ENCODE results near the gene ZBTB21.

DNA sequence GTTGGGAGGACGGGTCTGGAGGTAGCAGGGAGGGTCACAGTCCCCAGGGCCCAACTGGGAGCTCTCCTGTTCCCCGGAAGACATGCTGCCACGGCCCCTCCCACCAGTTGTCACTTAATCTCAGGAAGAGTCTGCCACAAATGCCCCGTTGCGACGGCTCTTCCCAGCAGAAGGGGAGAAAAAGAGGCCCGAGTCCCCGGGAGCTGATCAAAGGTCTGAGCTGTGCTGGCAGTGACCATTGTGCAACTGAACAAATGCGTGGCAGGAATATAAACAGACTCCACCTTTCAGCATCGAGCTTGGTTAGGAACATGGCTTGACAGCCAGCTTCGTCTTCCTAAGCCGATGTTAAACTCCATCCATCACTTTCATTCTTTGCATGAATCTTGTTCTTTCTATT, 27.8 kb upstream of the ZBTB21 start:
- TF ChIP-seq ZFP30 (CRISPR knock-in tag; IDR thresholded peaks at IDR 0.05) (no peak), GLIS3 (CRISPR knock-in tag; IDR thresholded peaks at IDR 0.05) (no peak), BACH2 (CRISPR knock-in tag; IDR thresholded peaks at IDR 0.05; ENCODE audit: borderline replicate concordance) (no peak), RARB (CRISPR knock-in tag; IDR thresholded peaks at IDR 0.05) (no peak), OSR1 (CRISPR knock-in tag; IDR thresholded peaks at IDR 0.05) (no peak), ZFP3 (CRISPR knock-in tag; IDR thresholded peaks at IDR 0.05) (no peak), ISL1 (CRISPR knock-in tag; IDR thresholded peaks at IDR 0.05) (no peak), ZC3H10 (CRISPR knock-in tag; IDR thresholded peaks at IDR 0.05) (no peak), ESRRG (CRISPR knock-in tag; IDR thresholded peaks at IDR 0.05) (no peak), TCF4 (CRISPR knock-in tag; IDR thresholded peaks at IDR 0.05; ENCODE audit: borderline replicate concordance) (no peak)
- TF ChIP-seq, protein P1, sequence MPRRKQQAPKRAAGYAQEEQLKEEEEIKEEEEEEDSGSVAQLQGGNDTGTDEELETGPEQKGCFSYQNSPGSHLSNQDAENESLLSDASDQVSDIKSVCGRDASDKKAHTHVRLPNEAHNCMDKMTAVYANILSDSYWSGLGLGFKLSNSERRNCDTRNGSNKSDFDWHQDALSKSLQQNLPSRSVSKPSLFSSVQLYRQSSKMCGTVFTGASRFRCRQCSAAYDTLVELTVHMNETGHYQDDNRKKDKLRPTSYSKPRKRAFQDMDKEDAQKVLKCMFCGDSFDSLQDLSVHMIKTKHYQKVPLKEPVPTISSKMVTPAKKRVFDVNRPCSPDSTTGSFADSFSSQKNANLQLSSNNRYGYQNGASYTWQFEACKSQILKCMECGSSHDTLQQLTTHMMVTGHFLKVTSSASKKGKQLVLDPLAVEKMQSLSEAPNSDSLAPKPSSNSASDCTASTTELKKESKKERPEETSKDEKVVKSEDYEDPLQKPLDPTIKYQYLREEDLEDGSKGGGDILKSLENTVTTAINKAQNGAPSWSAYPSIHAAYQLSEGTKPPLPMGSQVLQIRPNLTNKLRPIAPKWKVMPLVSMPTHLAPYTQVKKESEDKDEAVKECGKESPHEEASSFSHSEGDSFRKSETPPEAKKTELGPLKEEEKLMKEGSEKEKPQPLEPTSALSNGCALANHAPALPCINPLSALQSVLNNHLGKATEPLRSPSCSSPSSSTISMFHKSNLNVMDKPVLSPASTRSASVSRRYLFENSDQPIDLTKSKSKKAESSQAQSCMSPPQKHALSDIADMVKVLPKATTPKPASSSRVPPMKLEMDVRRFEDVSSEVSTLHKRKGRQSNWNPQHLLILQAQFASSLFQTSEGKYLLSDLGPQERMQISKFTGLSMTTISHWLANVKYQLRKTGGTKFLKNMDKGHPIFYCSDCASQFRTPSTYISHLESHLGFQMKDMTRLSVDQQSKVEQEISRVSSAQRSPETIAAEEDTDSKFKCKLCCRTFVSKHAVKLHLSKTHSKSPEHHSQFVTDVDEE (CRISPR knock-in tag; IDR thresholded peaks at IDR 0.05), result no peak
- TF ChIP-seq, protein P2, sequence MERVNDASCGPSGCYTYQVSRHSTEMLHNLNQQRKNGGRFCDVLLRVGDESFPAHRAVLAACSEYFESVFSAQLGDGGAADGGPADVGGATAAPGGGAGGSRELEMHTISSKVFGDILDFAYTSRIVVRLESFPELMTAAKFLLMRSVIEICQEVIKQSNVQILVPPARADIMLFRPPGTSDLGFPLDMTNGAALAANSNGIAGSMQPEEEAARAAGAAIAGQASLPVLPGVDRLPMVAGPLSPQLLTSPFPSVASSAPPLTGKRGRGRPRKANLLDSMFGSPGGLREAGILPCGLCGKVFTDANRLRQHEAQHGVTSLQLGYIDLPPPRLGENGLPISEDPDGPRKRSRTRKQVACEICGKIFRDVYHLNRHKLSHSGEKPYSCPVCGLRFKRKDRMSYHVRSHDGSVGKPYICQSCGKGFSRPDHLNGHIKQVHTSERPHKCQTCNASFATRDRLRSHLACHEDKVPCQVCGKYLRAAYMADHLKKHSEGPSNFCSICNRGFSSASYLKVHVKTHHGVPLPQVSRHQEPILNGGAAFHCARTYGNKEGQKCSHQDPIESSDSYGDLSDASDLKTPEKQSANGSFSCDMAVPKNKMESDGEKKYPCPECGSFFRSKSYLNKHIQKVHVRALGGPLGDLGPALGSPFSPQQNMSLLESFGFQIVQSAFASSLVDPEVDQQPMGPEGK (CRISPR knock-in tag; IDR thresholded peaks at IDR 0.05; ENCODE audit: borderline replicate concordance), result no peak
- TF ChIP-seq, protein P3, sequence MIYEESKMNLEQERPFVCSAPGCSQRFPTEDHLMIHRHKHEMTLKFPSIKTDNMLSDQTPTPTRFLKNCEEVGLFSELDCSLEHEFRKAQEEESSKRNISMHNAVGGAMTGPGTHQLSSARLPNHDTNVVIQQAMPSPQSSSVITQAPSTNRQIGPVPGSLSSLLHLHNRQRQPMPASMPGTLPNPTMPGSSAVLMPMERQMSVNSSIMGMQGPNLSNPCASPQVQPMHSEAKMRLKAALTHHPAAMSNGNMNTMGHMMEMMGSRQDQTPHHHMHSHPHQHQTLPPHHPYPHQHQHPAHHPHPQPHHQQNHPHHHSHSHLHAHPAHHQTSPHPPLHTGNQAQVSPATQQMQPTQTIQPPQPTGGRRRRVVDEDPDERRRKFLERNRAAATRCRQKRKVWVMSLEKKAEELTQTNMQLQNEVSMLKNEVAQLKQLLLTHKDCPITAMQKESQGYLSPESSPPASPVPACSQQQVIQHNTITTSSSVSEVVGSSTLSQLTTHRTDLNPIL (CRISPR knock-in tag; IDR thresholded peaks at IDR 0.05; ENCODE audit: low read depth), result no peak
